CD4-positive, alpha-beta T cell treated with Interleukin-6 at 100 ng/mL for 8 hours (primary cell): ENCODE data around the gene BRD2.
A peak's percentile ranks its signal among the peaks of the same experiment; 100 is the strongest.

Experiments used
- DNase-seq: peaks from one replicate; pipeline ENCODE4 v3.0.0-alpha.2; 2020; ENCODE audit warnings: mixed read lengths, low spot score

BRD2 gene

DNA sequence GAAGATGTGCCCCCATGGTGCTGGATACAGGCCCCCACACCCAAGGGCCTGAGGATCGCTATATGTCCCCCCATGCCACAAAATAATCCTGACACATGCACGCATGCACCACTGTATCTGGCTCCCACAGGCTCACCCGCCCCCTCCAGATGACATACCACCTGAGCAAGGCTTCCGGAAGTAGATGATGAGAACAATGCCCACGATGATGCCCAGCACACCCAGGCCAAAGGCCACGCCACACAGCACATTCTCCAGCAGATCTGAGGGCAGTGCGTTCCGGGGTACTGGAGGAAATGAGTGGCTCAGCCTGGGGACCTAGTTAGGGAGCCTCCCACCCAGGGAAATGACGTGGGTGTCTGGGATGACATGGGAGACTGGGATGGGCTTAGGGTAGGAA is 19.3 kb upstream of the BRD2 start:
- DNase-seq: no peak

GRCh38 chr6:32950010-32950409 is 18.4 kb upstream of the BRD2 start:
- DNase-seq: no peak

GRCh38 chr6:32950449-32950848 is 17.9 kb upstream of the BRD2 start:
- DNase-seq: no peak

- peak; percentile 86 for DNase-seq
Observed at GRCh38 chr6:32952817-32953739, 15.3 kb upstream of the BRD2 start, which contains the start of gene HLA-DMA. TSS of gene HLA-DMA (minus strand) at chr6:32953097. CDS start at chr6:32953036, 61 bp downstream.

DNA sequence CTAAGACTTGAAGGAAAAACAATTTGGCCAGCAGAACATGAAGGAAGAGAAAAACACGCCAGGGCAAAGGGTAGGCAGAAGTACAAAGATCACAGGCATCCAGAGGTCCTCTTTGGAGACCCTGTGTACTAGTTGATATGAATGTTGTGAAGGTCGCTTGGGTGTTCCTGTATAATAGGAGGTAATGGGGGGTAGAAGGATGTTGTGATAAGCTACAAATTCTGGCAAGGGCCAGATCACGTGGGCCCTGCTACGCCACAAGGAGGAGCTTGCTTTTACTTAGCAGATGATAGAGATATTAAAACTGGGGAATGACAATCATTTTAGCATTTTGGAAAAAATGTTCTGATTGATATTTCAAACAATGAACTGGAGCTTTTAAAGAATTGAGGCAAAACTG is 14.6 kb upstream of the BRD2 start:
- no peak for DNase-seq

DNA sequence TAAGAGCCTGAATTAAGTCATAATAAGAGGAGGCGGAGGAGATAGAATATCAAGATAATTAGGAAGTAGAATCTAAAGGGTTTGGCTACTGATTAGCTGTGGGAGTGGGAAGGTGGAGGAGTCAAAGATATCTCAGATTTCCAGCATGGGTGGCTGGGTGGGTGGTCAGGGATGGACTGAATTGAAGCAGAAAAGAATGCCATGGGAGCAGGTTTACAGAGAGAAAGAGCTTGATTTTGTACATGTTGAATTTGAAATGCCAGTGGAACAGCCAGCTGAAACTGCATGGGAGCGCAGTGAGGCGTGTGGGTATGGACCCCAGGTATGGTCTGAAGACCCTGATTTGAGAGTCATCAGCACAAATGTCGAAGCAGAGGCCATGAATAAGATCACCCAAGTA is 14.1 kb upstream of the BRD2 start:
- DNase-seq: no peak

- peak; percentile 46 for DNase-seq
Observed at GRCh38 chr6:32954986-32955802, 13.2 kb upstream of the BRD2 start.

- DNase-seq: no peak
Observed at GRCh38 chr6:32956176-32956575, 12.2 kb upstream of the BRD2 start.

- DNase-seq: no peak
Observed at GRCh38 chr6:32960563-32960962, 7.8 kb upstream of the BRD2 start.

DNA sequence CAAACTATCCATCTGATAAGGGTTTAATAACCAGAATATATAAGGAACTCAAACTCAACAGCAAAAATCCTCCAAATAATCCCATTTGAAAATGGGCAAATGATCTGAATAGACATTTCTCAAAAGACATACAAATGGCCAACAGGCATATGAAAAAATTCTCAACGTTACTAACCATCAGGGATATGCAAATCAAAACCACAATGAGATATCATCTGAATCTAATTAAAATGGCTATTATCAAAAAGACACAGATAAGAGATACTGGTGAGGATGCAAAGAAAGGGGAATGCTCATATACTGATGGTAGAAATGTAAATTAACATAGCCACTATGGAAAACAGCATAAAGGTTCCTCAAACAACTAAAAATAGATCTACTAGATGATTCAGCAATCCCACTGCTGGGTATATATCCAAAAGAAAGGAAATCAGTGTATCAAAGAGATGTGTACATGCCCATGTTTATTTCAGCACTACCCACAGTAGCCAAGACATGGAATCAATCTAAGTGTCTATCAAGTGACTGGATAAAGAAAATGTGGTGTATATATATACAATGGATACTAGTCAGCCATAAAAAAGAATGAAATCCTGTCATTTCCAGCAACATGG is 6.1 kb upstream of the BRD2 start:
- DNase-seq: no peak

- no peak for DNase-seq
Observed at GRCh38 chr6:32963866-32964265, 4.5 kb upstream of the BRD2 start.

GRCh38 chr6:32964776-32965175 is 3.6 kb upstream of the BRD2 start:
- DNase-seq: no peak

- DNase-seq: peak; percentile 38
Observed at GRCh38 chr6:32967151-32968091, 973 bp upstream of the BRD2 start.

- DNase-seq: peak; percentile 49
Observed at GRCh38 chr6:32968867-32969684, 682 bp downstream of the BRD2 start.

GRCh38 chr6:32969685-32970412 is 1.5 kb downstream of the BRD2 start:
- DNase-seq: peak; percentile 63

- DNase-seq: peak; percentile 77
Observed at GRCh38 chr6:32970413-32971241, 2.2 kb downstream of the BRD2 start.

DNA sequence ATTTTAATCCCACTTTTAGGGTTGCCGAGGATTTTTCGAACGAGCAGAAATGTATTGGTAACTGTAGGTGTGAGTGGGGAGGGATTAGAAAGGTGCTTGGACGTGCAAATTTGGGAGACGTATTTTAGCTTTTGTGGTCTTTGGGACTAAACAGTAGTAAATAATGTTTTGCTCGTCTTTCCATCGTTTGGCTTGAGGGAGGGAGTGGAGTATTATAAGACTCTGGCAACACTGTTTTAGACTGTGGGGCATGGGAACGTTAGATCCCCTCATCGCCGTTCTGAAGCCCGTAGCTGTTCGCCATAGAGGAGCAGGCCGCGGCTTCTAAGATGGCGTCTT is 2.8 kb downstream of the BRD2 start:
- DNase-seq: no peak

DNA sequence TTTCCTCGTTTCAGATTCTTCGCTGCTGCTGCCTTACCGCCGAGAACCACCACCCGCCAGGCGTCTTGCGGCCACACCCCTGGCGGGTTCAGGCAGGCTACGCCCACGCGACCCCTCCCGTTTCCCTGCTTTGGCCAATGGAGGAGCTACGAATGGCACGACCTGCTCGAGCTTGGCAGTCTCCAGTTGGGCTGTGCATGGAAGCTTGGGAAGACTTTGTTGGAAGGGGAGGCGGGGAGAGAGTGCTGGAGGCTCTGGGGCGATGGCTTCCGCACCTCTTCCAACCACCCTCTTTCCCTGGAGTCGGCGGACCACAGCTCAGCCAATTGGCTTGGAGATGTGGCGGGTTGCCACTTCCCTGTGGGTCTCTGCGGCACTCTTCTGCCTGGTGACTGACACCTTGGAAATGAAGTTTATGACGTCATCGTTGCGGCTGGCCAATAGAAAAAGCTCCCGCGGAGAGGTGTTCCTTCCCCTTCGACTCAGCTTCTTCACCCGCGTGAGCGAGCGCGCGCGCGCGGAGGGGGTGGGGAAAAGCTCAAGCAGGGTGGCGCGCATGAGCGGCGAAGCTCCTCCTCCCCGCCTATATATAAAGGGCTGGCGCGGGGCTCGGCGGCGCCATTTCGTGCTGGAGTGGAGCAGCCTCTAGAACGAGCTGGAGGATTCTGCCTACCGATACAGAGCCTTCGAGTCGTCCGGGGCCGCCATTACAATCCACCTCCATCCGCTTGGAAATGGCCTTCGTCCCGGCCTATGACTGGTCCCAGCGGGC is 3.4 kb downstream of the BRD2 start:
- DNase-seq: peak; percentile 99
